Right lobe of liver (tissue), 6 donors: ENCODE data around the gene DIAPH2. TPM values are rescaled to one million over a fixed set of nuclear protein-coding genes. Genes with fewer than 3 reads are reported as not detected.

Experiments used
- ATAC-seq, 4 donors: fragments of 200-7000 bp; cut with Tn5 transposase; one replicate each; pipeline ENCODE4 v1.9.1; 2020; ENCODE audit warnings: mild to moderate bottlenecking in 4 of 4, moderate library complexity in 4 of 4
- DNase-seq, 3 donors: peaks; one replicate each; pipeline ENCODE4 v3.0.0-alpha.2; 2020
- H3K27ac ChIP-seq, 3 donors: fragments of 200-600 bp; one replicate each; pipeline ENCODE4 v1.8.0; 2022
- H3K27me3 ChIP-seq, 2 donors: fragments of 200-600 bp; one replicate each; pipeline ENCODE4 v1.8.0; 2022
- H3K36me3 ChIP-seq, 4 donors: fragments of 200-600 bp; sonication (generic) in 1 of 4; one replicate each; pipeline versions ENCODE4 v1.5.1 to v1.8.0; 2017 to 2022; ENCODE audit warnings: control low read depth in 1 of 4
- H3K4me1 ChIP-seq, 4 donors: fragments of 200-600 bp; sonication (generic) in 1 of 4; one replicate each; pipeline versions ENCODE4 v1.5.1 to v1.8.0; 2017 to 2022; ENCODE audit warnings: control low read depth in 1 of 4
- H3K4me3 ChIP-seq, 3 donors: fragments of 200-600 bp; one replicate each; pipeline ENCODE4 v1.8.0; 2022
- H3K9me3 ChIP-seq, 4 donors: fragments of 200-600 bp; sonication (generic) in 1 of 4; one replicate each; pipeline versions ENCODE4 v1.5.1 to v1.8.0; 2017 to 2022; ENCODE audit warnings: control low read depth in 1 of 4
- POLR2A ChIP-seq: fragments of 450-650 bp; IDR thresholded peaks from one replicate; pipeline ENCODE4 v1.6.1; 2017; ENCODE audit warnings: antibody characterized with exemption, mild to moderate bottlenecking
- WGBS: methylation state at CpG from one replicate; pipeline ENCODE4 v1.1.6; 2018; ENCODE audit warnings: low coverage, low lambda C conversion rate; ENCODE audit not compliant: insufficient coverage; ENCODE audit errors: missing lambda C conversion rate; 5-methylcytosine and 5-hydroxymethylcytosine counted together
- intact Hi-C, 2 donors: fragments of 100-400 bp; cut with DNase I; formaldehyde crosslinking; loops; one replicate each; pipeline versions ENCODE4 v1.11.2 to v1.14.1; 2022
- total RNA-seq, 6 experiments: library from RNA; depleted of rRNA in 2 of 6; stranded (reverse); fragments of >200 nt in 2 of 6; fragmentation: NEBNext Ultra II Directional in 3 of 6; extraction: Animal tissue kit (Norgen Biotek cat#: 25700) in 3 of 6; gene quantifications; one replicate each; pipeline versions ENCODE4 v1.1.0 to v1.2.4, GENCODE V29; 2016 to 2023
- TF ChIP-seq, protein P1 (sequence below), 4 donors: fragments of 200-600 bp in 3 of 4; fragments of 450-650 bp in 1 of 4; IDR thresholded peaks; one replicate each; pipeline versions ENCODE4 v1.5.1 to v1.8.0; 2016 to 2022; ENCODE audit warnings: antibody characterized with exemption in 4 of 4, mild to moderate bottlenecking in 2 of 4
- donor health status: DM: no; HTN: yes; CAD: no.
- donor health status: DM: no; HTN: no; CAD: no.
- donor health status: DM: no; HTN: no; CAD: no.
- donor health status: DM: no; HTN: yes; CAD: no.
- donor health status: DM: no; HTN: yes; CAD: no.

The DIAPH2 gene
- total RNA-seq, 6 experiments from 2014 or later, result 10.6 to 20.0 (median 16.4) TPM

DNA sequence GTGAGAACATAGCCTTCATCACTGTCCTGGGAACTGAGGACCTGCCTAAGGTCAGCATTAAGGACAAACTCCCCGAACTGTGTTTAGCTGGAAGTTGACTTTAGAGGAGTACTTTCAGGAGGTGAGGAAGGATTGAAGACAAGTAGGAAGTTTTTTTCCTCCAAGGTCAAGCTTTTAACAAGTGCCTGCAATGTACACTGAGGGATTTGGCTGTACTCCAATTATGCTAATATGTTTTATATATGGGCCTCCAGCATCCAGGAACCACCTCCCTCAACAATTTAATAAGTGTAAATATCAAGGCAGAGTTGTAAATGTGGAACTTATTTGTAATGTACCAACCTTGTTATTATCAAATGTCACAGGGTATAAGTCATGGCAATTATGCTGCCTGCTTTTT is 925.3 kb downstream of the DIAPH2 start:
- ATAC-seq (no peak), DNase-seq (no peak)
- TF ChIP-seq, protein P1, sequence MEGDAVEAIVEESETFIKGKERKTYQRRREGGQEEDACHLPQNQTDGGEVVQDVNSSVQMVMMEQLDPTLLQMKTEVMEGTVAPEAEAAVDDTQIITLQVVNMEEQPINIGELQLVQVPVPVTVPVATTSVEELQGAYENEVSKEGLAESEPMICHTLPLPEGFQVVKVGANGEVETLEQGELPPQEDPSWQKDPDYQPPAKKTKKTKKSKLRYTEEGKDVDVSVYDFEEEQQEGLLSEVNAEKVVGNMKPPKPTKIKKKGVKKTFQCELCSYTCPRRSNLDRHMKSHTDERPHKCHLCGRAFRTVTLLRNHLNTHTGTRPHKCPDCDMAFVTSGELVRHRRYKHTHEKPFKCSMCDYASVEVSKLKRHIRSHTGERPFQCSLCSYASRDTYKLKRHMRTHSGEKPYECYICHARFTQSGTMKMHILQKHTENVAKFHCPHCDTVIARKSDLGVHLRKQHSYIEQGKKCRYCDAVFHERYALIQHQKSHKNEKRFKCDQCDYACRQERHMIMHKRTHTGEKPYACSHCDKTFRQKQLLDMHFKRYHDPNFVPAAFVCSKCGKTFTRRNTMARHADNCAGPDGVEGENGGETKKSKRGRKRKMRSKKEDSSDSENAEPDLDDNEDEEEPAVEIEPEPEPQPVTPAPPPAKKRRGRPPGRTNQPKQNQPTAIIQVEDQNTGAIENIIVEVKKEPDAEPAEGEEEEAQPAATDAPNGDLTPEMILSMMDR (IDR thresholded peaks at IDR 0.05), result no peak
- TF ChIP-seq POLR2A, result no peak
- H3K4me1 ChIP-seq, result no peaks in the 10 kb centered on the region
- intact Hi-C loops, result no loop called here
- no peaks in the 10 kb centered on the region for H3K27me3 ChIP-seq
- no peaks in the 10 kb centered on the region for H3K9me3 ChIP-seq
- H3K27ac ChIP-seq, result no peak overlapping the region
- 71% methylated on average over 1 of the region's 1 CpG for WGBS
- no peaks in the 10 kb centered on the region for H3K36me3 ChIP-seq
- H3K4me3 ChIP-seq, result no peak overlapping the region

DNA sequence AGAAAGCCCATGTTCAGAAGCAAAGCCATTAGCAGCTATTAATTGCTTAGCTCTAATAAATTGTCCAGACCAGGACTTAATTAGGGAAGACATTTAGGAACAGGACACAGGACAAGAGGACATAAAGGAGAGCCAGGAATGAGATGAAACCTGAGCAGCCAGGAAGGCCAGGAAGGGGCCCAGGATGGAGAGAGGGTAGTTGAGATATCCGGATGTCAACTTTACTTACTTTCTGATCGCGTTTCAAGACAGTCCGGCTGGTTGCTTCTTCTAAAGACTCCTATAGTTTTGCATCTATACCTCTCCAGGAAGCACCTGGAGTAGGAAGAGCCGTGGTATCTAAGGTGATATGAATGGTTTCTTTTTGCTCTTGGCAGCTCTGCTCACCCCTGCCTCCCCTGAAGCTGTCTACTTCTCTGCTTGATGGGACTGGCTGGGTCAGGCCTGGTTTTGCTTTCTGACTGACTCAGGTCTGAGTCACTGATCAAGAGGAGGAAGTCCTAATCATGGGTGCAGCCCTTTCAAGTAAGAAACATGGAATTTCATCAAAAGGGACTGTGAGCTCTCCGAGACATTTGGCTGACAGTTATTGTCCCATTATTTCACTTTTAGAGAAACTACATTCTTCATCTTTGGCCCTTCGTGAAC is 932.4 kb downstream of the DIAPH2 start:
- Histone ChIP-seq H3K4me3 (no peak overlapping the region), H3K9me3 (no peaks in the 10 kb centered on the region), H3K27me3 (peaks cover 0 to 5% of the 10 kb centered on the region in 2 donors), H3K36me3 (no peaks in the 10 kb centered on the region), H3K4me1 (no peaks in the 10 kb centered on the region), H3K27ac (no peak overlapping the region)
- intact Hi-C loops, result no loop called here
- ATAC-seq, result peak in 1 of 4 donors; percentile 79
- no peak for TF ChIP-seq POLR2A
- TF ChIP-seq, protein P1 (IDR thresholded peaks at IDR 0.05), result no peak
- no peak for DNase-seq
- WGBS, result 67% methylated on average over 7 of the region's 7 CpGs

DNA sequence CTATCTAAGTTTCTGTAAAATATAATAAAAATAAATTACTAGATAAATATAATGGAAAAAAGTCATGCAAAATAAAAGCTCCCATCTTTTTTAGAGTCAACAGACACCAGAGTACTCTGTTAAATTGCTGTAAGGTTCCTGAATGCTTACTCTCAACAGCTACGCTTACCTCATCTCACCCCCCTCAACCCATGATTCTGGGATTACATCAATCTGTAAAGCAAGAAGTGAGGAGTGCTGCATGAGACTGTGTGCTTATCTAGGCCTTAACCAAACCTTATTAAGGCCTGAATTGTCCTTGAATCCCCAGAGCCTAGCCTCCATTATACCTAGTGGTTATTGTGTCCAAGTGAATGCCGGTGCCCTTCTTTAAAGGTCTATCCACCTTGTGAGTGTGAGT is 934.9 kb downstream of the DIAPH2 start:
- Histone ChIP-seq H3K4me1 (no peaks in the 10 kb centered on the region), H3K4me3 (no peak overlapping the region), H3K27me3 (peaks cover 0 to 5% of the 10 kb centered on the region in 2 donors), H3K36me3 (no peaks in the 10 kb centered on the region), H3K9me3 (no peaks in the 10 kb centered on the region), H3K27ac (no peak overlapping the region)
- no peak for ATAC-seq
- intact Hi-C loops, result no loop called here
- 86% methylated on average over 2 of the region's 2 CpGs for WGBS
- TF ChIP-seq, protein P1 (IDR thresholded peaks at IDR 0.05), result no peak
- no peak for TF ChIP-seq POLR2A
- DNase-seq, result no peak

DNA sequence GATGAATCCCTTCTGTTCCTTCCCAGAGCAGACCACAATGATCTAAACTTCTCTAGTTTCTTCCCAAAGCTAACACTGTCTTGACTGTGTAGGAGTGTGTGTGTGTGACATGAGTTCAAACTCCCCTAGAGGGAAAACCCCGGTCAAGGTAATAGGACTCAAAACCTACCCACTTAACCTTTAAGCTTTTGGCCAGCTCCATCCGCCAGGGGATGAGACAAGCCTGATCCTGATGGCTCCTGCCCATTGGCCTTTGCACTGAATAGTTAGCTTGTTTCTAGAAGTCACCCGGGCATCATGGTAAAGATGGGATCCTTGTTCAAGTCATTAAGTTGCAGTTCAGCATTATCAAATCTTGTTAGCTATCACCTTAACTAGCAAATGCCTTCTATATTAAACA is 937.5 kb downstream of the DIAPH2 start:
- intact Hi-C loops, result no loop called here
- TF ChIP-seq POLR2A, result no peak
- TF ChIP-seq, protein P1 (IDR thresholded peaks at IDR 0.05), result no peak

More for the DNA sequence above, 937.5 kb downstream of the DIAPH2 start:
- no peaks in the 10 kb centered on the region for H3K4me1 ChIP-seq
- ATAC-seq (peak in 3 of 4 donors; percentile 23 to 67 (median 57)), DNase-seq (no peak)
- H3K27ac ChIP-seq, result no peak overlapping the region
- 59% methylated on average over 2 of the region's 3 CpGs for WGBS
- no peaks in the 10 kb centered on the region for H3K36me3 ChIP-seq
- no peak overlapping the region for H3K4me3 ChIP-seq
- H3K27me3 ChIP-seq, result peaks cover 0 to 5% of the 10 kb centered on the region in 2 donors
- no peaks in the 10 kb centered on the region for H3K9me3 ChIP-seq
